HEK293 (cell line): ENCODE data around the gene HNRNPA2B1.

Experiments used
- REST ChIP-seq: fragments of 450-650 bp; formaldehyde crosslinking; IDR thresholded peaks from 2 replicates; pipeline ENCODE4 v1.5.1; 2016; ENCODE audit warnings: missing biosample characterization, missing genetic modification characterization
- YY1 ChIP-seq: fragments of 450-650 bp; formaldehyde crosslinking; IDR thresholded peaks from 2 replicates; pipeline ENCODE4 v1.5.1; 2018; ENCODE audit warnings: missing biosample characterization, missing genetic modification characterization
- ZBTB20 ChIP-seq: fragments of 450-650 bp; formaldehyde crosslinking; IDR thresholded peaks from 2 replicates; pipeline ENCODE4 v1.5.1; 2016; ENCODE audit warnings: missing biosample characterization, missing genetic modification characterization
- ZBTB49 ChIP-seq: fragments of 450-650 bp; formaldehyde crosslinking; IDR thresholded peaks from 2 replicates; pipeline ENCODE4 v1.5.1; 2016; ENCODE audit warnings: missing biosample characterization, missing genetic modification characterization, low read depth
- ZBTB7A ChIP-seq: fragments of 450-650 bp; formaldehyde crosslinking; IDR thresholded peaks from 2 replicates; pipeline ENCODE4 v1.5.1; 2016; ENCODE audit warnings: low read depth, missing biosample characterization, missing genetic modification characterization
- ZNF274 ChIP-seq, 2 experiments: fragments of 200-500 bp in 1 of 2; fragments of 450-650 bp in 1 of 2; sonication (Bioruptor generic) in 1 of 2; formaldehyde crosslinking in 1 of 2; IDR thresholded peaks; 2 replicates each; pipeline versions ENCODE4 v1.5.1 to v1.6.1; 2014 to 2016; ENCODE audit warnings: borderline replicate concordance in 1 of 2, inconsistent platforms in 1 of 2, low read length in 1 of 2, missing biosample characterization in 1 of 2, missing genetic modification characterization in 1 of 2
- ZNF335 ChIP-seq: fragments of 450-650 bp; formaldehyde crosslinking; conservative IDR thresholded peaks from 2 replicates; pipeline ENCODE4 v1.5.1; 2016; ENCODE audit warnings: missing biosample characterization, missing genetic modification characterization
- ZNF416 ChIP-seq: fragments of 450-650 bp; formaldehyde crosslinking; IDR thresholded peaks from 2 replicates; pipeline ENCODE4 v1.5.1; 2016; ENCODE audit warnings: missing biosample characterization, missing genetic modification characterization
- ZNF610 ChIP-seq: fragments of 450-650 bp; formaldehyde crosslinking; IDR thresholded peaks from 2 replicates; pipeline ENCODE4 v1.5.1; 2016; ENCODE audit warnings: missing biosample characterization, missing genetic modification characterization, borderline replicate concordance
- ZNF639 ChIP-seq: fragments of 450-650 bp; formaldehyde crosslinking; IDR thresholded peaks from 2 replicates; pipeline ENCODE4 v1.5.1; 2016; ENCODE audit warnings: missing biosample characterization, missing genetic modification characterization
- ZNF768 ChIP-seq: fragments of 450-650 bp; formaldehyde crosslinking; IDR thresholded peaks from 2 replicates; pipeline ENCODE4 v1.5.1; 2018; ENCODE audit warnings: missing biosample characterization, mild to moderate bottlenecking, missing genetic modification characterization
- TF ChIP-seq, protein P1 (sequence below): fragments of 450-650 bp; formaldehyde crosslinking; IDR thresholded peaks from 2 replicates; pipeline ENCODE4 v1.5.1; 2016; ENCODE audit warnings: missing biosample characterization, missing genetic modification characterization
- TF ChIP-seq, protein P2 (sequence below): sonication (generic); formaldehyde crosslinking; IDR thresholded peaks from 2 replicates; pipeline ENCODE4 v1.8.1; 2022; ENCODE audit warnings: mild to moderate bottlenecking, moderate library complexity, missing genetic modification reagents

GRCh38 chr7:26216049-26216448 is 15.5 kb upstream of the HNRNPA2B1 start:
- TF ChIP-seq ZNF610 (tag by site-specific recombination) (no peak), ZNF639 (no peak), ZNF768 (no peak), ZNF416 (no peak), ZBTB7A (tag by site-specific recombination) (no peak), YY1 (no peak), ZNF335 (tag by site-specific recombination) (no peak), REST (tag by site-specific recombination) (no peak), ZBTB20 (tag by site-specific recombination) (no peak), ZNF274 (IDR thresholded peaks at IDR 0.05; ENCODE audit: low read length) (no peak), ZNF274 (tag by site-specific recombination; IDR thresholded peaks at IDR 0.05; ENCODE audit: borderline replicate concordance) (no peak), ZBTB49 (tag by site-specific recombination) (no peak)
- TF ChIP-seq, protein P1, sequence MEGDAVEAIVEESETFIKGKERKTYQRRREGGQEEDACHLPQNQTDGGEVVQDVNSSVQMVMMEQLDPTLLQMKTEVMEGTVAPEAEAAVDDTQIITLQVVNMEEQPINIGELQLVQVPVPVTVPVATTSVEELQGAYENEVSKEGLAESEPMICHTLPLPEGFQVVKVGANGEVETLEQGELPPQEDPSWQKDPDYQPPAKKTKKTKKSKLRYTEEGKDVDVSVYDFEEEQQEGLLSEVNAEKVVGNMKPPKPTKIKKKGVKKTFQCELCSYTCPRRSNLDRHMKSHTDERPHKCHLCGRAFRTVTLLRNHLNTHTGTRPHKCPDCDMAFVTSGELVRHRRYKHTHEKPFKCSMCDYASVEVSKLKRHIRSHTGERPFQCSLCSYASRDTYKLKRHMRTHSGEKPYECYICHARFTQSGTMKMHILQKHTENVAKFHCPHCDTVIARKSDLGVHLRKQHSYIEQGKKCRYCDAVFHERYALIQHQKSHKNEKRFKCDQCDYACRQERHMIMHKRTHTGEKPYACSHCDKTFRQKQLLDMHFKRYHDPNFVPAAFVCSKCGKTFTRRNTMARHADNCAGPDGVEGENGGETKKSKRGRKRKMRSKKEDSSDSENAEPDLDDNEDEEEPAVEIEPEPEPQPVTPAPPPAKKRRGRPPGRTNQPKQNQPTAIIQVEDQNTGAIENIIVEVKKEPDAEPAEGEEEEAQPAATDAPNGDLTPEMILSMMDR (tag by site-specific recombination): no peak
- TF ChIP-seq, protein P2, sequence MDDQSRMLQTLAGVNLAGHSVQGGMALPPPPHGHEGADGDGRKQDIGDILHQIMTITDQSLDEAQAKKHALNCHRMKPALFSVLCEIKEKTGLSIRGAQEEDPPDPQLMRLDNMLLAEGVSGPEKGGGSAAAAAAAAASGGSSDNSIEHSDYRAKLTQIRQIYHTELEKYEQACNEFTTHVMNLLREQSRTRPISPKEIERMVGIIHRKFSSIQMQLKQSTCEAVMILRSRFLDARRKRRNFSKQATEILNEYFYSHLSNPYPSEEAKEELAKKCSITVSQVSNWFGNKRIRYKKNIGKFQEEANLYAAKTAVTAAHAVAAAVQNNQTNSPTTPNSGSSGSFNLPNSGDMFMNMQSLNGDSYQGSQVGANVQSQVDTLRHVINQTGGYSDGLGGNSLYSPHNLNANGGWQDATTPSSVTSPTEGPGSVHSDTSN (CRISPR knock-in tag): no peak
